MM.1S (cell line): ENCODE data around the gene TTLL1.

Experiments
- DNase-seq: peaks from one replicate; pipeline ENCODE4 v3.0.0-alpha.2; 2015
- H2AFZ ChIP-seq: fragments of 300-600 bp; sonication (generic); 2 replicates; pipeline ENCODE4 v1.6.0; 2016; ENCODE audit warnings: antibody characterized with exemption, low read length
- H3F3A ChIP-seq: fragments of 300-600 bp; sonication (generic); 2 replicates; pipeline ENCODE4 v1.6.1; 2016; ENCODE audit warnings: mild to moderate bottlenecking, antibody characterized with exemption, low read length, moderate library complexity, mixed read lengths; ENCODE audit not compliant: insufficient read depth
- H3K27ac ChIP-seq: fragments of 300-600 bp; sonication (generic); 2 replicates; pipeline ENCODE4 v1.5.1; 2016; ENCODE audit warnings: mild to moderate bottlenecking, low read length
- H3K27me3 ChIP-seq: fragments of 300-600 bp; sonication (generic); replicated peaks from 2 replicates; pipeline ENCODE4 v1.6.0; 2016; ENCODE audit warnings: low read length; ENCODE audit not compliant: insufficient read depth
- H3K36me3 ChIP-seq: fragments of 300-600 bp; sonication (generic); replicated peaks from 2 replicates; pipeline ENCODE4 v1.6.1; 2016; ENCODE audit warnings: mild to moderate bottlenecking, low read length, mixed read lengths; ENCODE audit not compliant: insufficient read depth
- H3K4me1 ChIP-seq: fragments of 300-600 bp; sonication (generic); 2 replicates; pipeline ENCODE4 v1.6.1; 2016; ENCODE audit warnings: low read length, mixed read lengths
- H3K4me2 ChIP-seq: fragments of 300-600 bp; sonication (generic); 2 replicates; pipeline ENCODE4 v1.6.0; 2016; ENCODE audit warnings: low read depth, low read length
- H3K4me3 ChIP-seq: fragments of 300-600 bp; sonication (generic); 2 replicates; pipeline ENCODE4 v1.5.1; 2016; ENCODE audit warnings: low read length, mixed read lengths
- H3K79me2 ChIP-seq: fragments of 300-600 bp; sonication (generic); 2 replicates; pipeline ENCODE4 v1.6.1; 2016; ENCODE audit warnings: mixed run types, low read length, mixed read lengths
- H3K9ac ChIP-seq: fragments of 300-600 bp; sonication (generic); 2 replicates; pipeline ENCODE4 v1.6.1; 2016; ENCODE audit warnings: low read length, mixed read lengths
- H3K9me2 ChIP-seq: fragments of 300-600 bp; sonication (generic); replicated peaks from 2 replicates; pipeline ENCODE4 v1.6.1; 2016; ENCODE audit warnings: mild to moderate bottlenecking, low read length, mixed read lengths; ENCODE audit not compliant: insufficient read depth
- H3K9me3 ChIP-seq: fragments of 300-600 bp; sonication (generic); replicated peaks from 2 replicates; pipeline ENCODE4 v1.6.1; 2016; ENCODE audit warnings: mild to moderate bottlenecking, low read length, mixed read lengths; ENCODE audit not compliant: insufficient read depth
- H4K20me1 ChIP-seq: fragments of 300-600 bp; sonication (generic); 2 replicates; pipeline ENCODE4 v1.6.1; 2016; ENCODE audit warnings: mild to moderate bottlenecking, low read length, moderate library complexity, mixed read lengths; ENCODE audit not compliant: insufficient read depth
- CTCF ChIP-seq: fragments of 300-600 bp; sonication (generic); IDR thresholded peaks from 2 replicates; pipeline ENCODE4 v1.5.1; 2016; ENCODE audit warnings: antibody characterized with exemption, low read length, mixed read lengths
- EZH2 ChIP-seq: fragments of 300-600 bp; sonication (generic); optimal IDR thresholded peaks from 2 replicates; pipeline ENCODE3; 2017; ENCODE audit warnings: low read depth, mild to moderate bottlenecking, antibody characterized with exemption, low read length, mixed read lengths
- EZH2phosphoT487 ChIP-seq: fragments of 300-600 bp; sonication (generic); IDR thresholded peaks from 2 replicates; pipeline ENCODE4 v1.6.1; 2018; ENCODE audit warnings: antibody characterized with exemption, low read length

The TTLL1 gene

GRCh38 chr22:43128116-43128515 lies 38.9 kb upstream of the TTLL1 start:
- Histone ChIP-seq H3K27ac (no peak overlapping the region), H2AFZ (no peak overlapping the region)
- DNase-seq, result no peak

GRCh38 chr22:43127166-43127908 lies 38.1 kb upstream of the TTLL1 start:
- Histone ChIP-seq H3K9me3 (no peaks in the 10 kb centered on the region), H3K79me2 (no peaks in the 10 kb centered on the region), H3K4me1 (peaks cover 18% of the 10 kb centered on the region), H3K4me2 (no peak overlapping the region), H2AFZ (no peak overlapping the region), H3K36me3 (no peaks in the 10 kb centered on the region), H3K27me3 (no peaks in the 10 kb centered on the region), H3F3A (peaks cover 7% of the 10 kb centered on the region; the same call in 1 of the 2 replicates), H3K27ac (no peak overlapping the region), H4K20me1 (no peaks in the 10 kb centered on the region), H3K9ac (no peak overlapping the region), H3K4me3 (no peak overlapping the region), H3K9me2 (no peaks in the 10 kb centered on the region)
- no peak for DNase-seq
- TF ChIP-seq EZH2phosphoT487 (no peak), EZH2 (no peak), CTCF (no peak)

More at GRCh38 chr22:43128116-43128515, 38.9 kb upstream of the TTLL1 start:
- Histone ChIP-seq H3F3A (peaks cover 7% of the 10 kb centered on the region; the same call in 1 of the 2 replicates), H3K9me2 (no peaks in the 10 kb centered on the region), H3K4me3 (no peak overlapping the region), H3K4me1 (peaks cover 18% of the 10 kb centered on the region), H3K36me3 (no peaks in the 10 kb centered on the region), H3K27me3 (no peaks in the 10 kb centered on the region), H3K79me2 (no peaks in the 10 kb centered on the region), H4K20me1 (no peaks in the 10 kb centered on the region), H3K9ac (no peak overlapping the region), H3K9me3 (no peaks in the 10 kb centered on the region), H3K4me2 (no peak overlapping the region)
- TF ChIP-seq CTCF (no peak), EZH2 (no peak), EZH2phosphoT487 (no peak)

- H3K27ac ChIP-seq, result no peak overlapping the region
- no peaks in the 10 kb centered on the region for H3K36me3 ChIP-seq
- no peaks in the 10 kb centered on the region for H3K79me2 ChIP-seq
- H3K4me1 ChIP-seq, result peaks cover 18% of the 10 kb centered on the region
- no peaks in the 10 kb centered on the region for H4K20me1 ChIP-seq
- H3K4me2 ChIP-seq, result no peak overlapping the region
- no peak overlapping the region for H3K4me3 ChIP-seq
- no peaks in the 10 kb centered on the region for H3K9me2 ChIP-seq
- TF ChIP-seq EZH2, result no peak
- no peak for TF ChIP-seq EZH2phosphoT487
- no peak for TF ChIP-seq CTCF
- no peaks in the 10 kb centered on the region for H3K9me3 ChIP-seq
- peaks cover 7% of the 10 kb centered on the region; the same call in 1 of the 2 replicates for H3F3A ChIP-seq
- DNase-seq, result no peak
- no peak overlapping the region for H3K9ac ChIP-seq
- no peaks in the 10 kb centered on the region for H3K27me3 ChIP-seq
- H2AFZ ChIP-seq, result no peak overlapping the region
Measured at GRCh38 chr22:43126501-43127165, 37.4 kb upstream of the TTLL1 start.
